ENCODE results near the gene SCCPDH. TPM values are rescaled to one million over a fixed set of nuclear protein-coding genes. Genes with fewer than 3 reads are reported as not detected.

Gene SCCPDH
- polyA plus RNA-seq, 2 of the 4 experiments (the other 2 are of a cell fraction), result 49.3 to 59.8 TPM

DNA sequence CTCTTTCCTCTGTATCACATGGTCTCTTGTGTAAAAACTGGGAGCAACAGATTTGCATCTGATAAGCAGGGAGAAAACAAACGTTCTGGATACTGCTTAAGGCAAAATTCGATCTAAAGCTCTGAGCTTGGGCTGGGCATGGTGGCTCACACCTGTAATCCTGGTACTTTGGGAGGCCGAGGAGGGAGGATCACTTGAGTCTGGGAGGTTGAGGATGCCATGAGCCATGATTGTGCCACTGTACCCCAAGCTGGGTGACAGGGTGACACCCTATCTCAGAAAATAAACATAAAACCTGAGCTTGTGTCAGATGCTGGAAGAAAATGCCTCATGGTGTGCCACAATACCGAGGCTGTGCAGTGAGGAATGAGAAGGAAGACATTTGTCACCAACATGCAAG lies 73.9 kb downstream of the SCCPDH start:
- ATAC-seq (no peak), FAIRE-seq (no peak)

DNA sequence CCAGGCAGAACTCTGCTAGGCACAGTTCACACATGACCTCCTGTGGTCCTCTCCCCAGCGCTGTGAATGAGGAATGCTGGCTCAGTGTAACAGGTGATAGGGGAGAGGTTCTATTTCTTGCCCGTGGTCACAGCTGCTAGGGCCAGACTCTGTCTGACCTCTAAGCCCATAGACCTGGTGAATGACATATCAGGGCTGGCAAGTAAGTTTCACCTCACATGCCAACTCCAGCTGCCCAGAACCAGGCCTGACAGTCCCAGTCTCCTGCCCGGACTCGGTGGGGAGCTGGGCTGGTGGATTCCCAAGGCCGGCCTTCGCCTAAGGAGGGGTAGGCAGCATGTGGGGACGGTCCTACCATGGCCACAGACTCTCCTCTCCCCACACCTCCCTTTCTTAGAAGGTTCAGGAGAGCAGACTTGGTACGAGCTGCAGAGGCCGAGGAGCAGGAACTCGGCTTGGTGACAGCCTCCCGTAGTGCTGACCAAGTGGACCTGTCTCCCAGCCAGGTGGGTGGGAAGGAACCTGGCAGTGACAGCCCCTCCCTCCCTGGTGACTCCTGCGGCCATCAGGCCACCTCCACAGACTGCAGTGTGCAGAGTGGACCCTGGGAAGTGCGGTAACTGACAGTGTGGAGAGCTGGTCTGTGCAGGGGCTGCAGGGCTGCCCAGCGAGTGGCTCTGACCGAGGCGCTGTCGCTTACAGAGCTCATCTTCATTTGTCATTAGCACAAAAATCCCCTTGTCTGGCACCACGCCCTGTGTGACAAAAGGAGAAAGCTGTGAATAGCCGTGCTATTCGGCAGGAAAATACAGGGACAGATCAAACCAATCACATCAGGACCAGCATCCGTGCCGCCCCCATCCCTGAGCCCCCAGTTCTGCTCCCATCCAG lies 74.6 kb downstream of the SCCPDH start:
- ChIA-PET CTCF (interaction anchor here (1.1 kb wide), 1 partner anchor 21 kb away, joined by 5 read pairs; no protein-coding TSS in a partner anchor), POLR2A (no interaction called here)
- H3K4me2 ChIP-seq, result no peak overlapping the region
- H3K27ac ChIP-seq, result no peak overlapping the region
- 71% methylated on average over 21 of the region's 22 CpGs for WGBS (ENCODE audit: missing lambda C conversion rate)
- FAIRE-seq (no peak), DNase-seq (ENCODE audit: low read depth in 1 of 2, low spot score in 1 of 2) (no peak), ATAC-seq (peak; percentile 17 to 26; a peak in 3 of 6 replicates)
- peaks cover 9% of the 10 kb centered on the region; the same call in 2 of the 3 replicates for H3K4me1 ChIP-seq
- H3K4me3 ChIP-seq, result no peak overlapping the region
- no peak for TF ChIP-seq NPAS2 (CRISPR knock-in tag; IDR thresholded peaks at IDR 0.05; ENCODE audit: borderline replicate concordance)
- TF ChIP-seq POLR2A (IDR thresholded peaks at IDR 0.05; ENCODE audit: low read length), result no peak
- TF ChIP-seq, protein P1, sequence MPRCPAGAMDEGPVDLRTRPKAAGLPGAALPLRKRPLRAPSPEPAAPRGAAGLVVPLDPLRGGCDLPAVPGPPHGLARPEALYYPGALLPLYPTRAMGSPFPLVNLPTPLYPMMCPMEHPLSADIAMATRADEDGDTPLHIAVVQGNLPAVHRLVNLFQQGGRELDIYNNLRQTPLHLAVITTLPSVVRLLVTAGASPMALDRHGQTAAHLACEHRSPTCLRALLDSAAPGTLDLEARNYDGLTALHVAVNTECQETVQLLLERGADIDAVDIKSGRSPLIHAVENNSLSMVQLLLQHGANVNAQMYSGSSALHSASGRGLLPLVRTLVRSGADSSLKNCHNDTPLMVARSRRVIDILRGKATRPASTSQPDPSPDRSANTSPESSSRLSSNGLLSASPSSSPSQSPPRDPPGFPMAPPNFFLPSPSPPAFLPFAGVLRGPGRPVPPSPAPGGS (IDR thresholded peaks at IDR 0.05), result no peak
- TF ChIP-seq, protein P2, sequence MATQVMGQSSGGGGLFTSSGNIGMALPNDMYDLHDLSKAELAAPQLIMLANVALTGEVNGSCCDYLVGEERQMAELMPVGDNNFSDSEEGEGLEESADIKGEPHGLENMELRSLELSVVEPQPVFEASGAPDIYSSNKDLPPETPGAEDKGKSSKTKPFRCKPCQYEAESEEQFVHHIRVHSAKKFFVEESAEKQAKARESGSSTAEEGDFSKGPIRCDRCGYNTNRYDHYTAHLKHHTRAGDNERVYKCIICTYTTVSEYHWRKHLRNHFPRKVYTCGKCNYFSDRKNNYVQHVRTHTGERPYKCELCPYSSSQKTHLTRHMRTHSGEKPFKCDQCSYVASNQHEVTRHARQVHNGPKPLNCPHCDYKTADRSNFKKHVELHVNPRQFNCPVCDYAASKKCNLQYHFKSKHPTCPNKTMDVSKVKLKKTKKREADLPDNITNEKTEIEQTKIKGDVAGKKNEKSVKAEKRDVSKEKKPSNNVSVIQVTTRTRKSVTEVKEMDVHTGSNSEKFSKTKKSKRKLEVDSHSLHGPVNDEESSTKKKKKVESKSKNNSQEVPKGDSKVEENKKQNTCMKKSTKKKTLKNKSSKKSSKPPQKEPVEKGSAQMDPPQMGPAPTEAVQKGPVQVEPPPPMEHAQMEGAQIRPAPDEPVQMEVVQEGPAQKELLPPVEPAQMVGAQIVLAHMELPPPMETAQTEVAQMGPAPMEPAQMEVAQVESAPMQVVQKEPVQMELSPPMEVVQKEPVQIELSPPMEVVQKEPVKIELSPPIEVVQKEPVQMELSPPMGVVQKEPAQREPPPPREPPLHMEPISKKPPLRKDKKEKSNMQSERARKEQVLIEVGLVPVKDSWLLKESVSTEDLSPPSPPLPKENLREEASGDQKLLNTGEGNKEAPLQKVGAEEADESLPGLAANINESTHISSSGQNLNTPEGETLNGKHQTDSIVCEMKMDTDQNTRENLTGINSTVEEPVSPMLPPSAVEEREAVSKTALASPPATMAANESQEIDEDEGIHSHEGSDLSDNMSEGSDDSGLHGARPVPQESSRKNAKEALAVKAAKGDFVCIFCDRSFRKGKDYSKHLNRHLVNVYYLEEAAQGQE (IDR thresholded peaks at IDR 0.05), result no peak
- TF ChIP-seq, protein P3, sequence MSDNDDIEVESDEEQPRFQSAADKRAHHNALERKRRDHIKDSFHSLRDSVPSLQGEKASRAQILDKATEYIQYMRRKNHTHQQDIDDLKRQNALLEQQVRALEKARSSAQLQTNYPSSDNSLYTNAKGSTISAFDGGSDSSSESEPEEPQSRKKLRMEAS (IDR thresholded peaks at IDR 0.05), result no peak
- H3K9me3 ChIP-seq, result peaks cover 4% of the 10 kb centered on the region; the same call in 1 of the 3 replicates

More for the DNA sequence above, 73.9 kb downstream of the SCCPDH start:
- TF ChIP-seq EP300 (IDR thresholded peaks at IDR 0.05) (no peak), SMC3 (IDR thresholded peaks at IDR 0.05) (no peak), CBX2 (IDR thresholded peaks at IDR 0.05; ENCODE audit: borderline replicate concordance, low read depth) (no peak), FOXS1 (CRISPR knock-in tag; IDR thresholded peaks at IDR 0.05) (no peak)
- no peak overlapping the region for H3K4me2 ChIP-seq
- ChIA-PET POLR2A (no interaction called here), CTCF (interaction anchor here (1.1 kb wide), 1 partner anchor 20 kb away, joined by 5 read pairs; no protein-coding TSS in a partner anchor)
- no peak overlapping the region for H3K4me3 ChIP-seq
- WGBS (ENCODE audit: missing lambda C conversion rate), result 45% methylated on average over 4 of the region's 4 CpGs
- DNase-seq (ENCODE audit: low read depth in 1 of 2, low spot score in 1 of 2), result no peak
- no peaks in the 10 kb centered on the region for H3K9me3 ChIP-seq
- H3K4me1 ChIP-seq, result peaks cover 14% of the 10 kb centered on the region; the same call in 2 of the 3 replicates
- H3K27ac ChIP-seq, result no peak overlapping the region

DNA sequence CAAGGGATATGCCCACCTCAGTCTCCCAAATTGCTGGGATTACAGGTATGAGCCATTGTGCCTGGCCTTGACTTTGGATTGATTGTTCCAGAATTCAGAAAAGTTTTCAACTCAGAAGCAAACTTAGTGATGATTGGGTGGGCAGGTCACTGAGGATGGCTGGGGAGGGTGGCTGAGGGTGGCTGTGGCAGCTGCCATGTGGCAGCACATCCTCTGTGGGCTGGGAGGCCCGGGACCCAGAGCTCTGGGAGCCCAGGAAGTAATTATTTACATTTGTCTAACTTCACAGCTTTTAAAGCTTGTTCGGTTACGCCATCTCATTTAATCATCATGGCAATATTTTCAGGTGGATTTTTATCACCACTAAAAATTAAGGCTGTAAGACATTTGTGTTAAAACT lies 76.1 kb downstream of the SCCPDH start:
- POLR2A ChIA-PET, result no interaction called here
- no peak overlapping the region for H3K27ac ChIP-seq
- DNase-seq (ENCODE audit: low read depth in 1 of 2, low spot score in 1 of 2) (no peak), FAIRE-seq (no peak), ATAC-seq (no peak)
- peaks cover 4% of the 10 kb centered on the region; the same call in 1 of the 3 replicates for H3K9me3 ChIP-seq
- CTCF ChIA-PET, result interaction anchor here (0.6 to 0.9 kb wide), 2 partner anchors 12 to 34 kb away, joined by 3 read pairs; no protein-coding TSS in a partner anchor
- TF ChIP-seq ZFP36 (IDR thresholded peaks at IDR 0.05; ENCODE audit: borderline replicate concordance, partially characterized antibody) (no peak), SMC3 (IDR thresholded peaks at IDR 0.05) (no peak), ESRRA (IDR thresholded peaks at IDR 0.05; ENCODE audit: borderline replicate concordance, low read length) (no peak), TFCP2L1 (CRISPR knock-in tag; IDR thresholded peaks at IDR 0.05) (no peak), CBX2 (IDR thresholded peaks at IDR 0.05; ENCODE audit: borderline replicate concordance, low read depth) (no peak), KDM1A (IDR thresholded peaks at IDR 0.05; ENCODE audit: low read depth) (no peak), KDM5A (IDR thresholded peaks at IDR 0.05) (no peak)
- WGBS (ENCODE audit: missing lambda C conversion rate), result 63% methylated on average over 3 of the region's 3 CpGs
- H3K4me2 ChIP-seq, result no peak overlapping the region
- no peak overlapping the region for H3K4me3 ChIP-seq
- no peaks in the 10 kb centered on the region for H3K4me1 ChIP-seq

Data from A549 (cell line).